Right lobe of liver (tissue), 6 donors: ENCODE results near the gene MCTP1. TPM values are rescaled to one million over a fixed set of nuclear protein-coding genes. Genes with fewer than 3 reads are reported as not detected.
"Not testable (repeated sequence)": the region's sequence is repeated elsewhere in the genome, so short reads cannot be mapped to it uniquely, and the experiment has no call there.

Experiments
- ATAC-seq, 4 donors: fragments of 200-7000 bp; cut with Tn5 transposase; one replicate each; pipeline ENCODE4 v1.9.1; 2020; ENCODE audit warnings: mild to moderate bottlenecking in 4 of 4, moderate library complexity in 4 of 4
- DNase-seq, 3 donors: peaks; one replicate each; pipeline ENCODE4 v3.0.0-alpha.2; 2020
- H3K27ac ChIP-seq, 3 donors: fragments of 200-600 bp; one replicate each; pipeline ENCODE4 v1.8.0; 2022
- H3K27me3 ChIP-seq, 2 donors: fragments of 200-600 bp; one replicate each; pipeline ENCODE4 v1.8.0; 2022
- H3K36me3 ChIP-seq, 4 donors: fragments of 200-600 bp; sonication (generic) in 1 of 4; one replicate each; pipeline versions ENCODE4 v1.5.1 to v1.8.0; 2017 to 2022; ENCODE audit warnings: control low read depth in 1 of 4
- H3K4me1 ChIP-seq, 4 donors: fragments of 200-600 bp; sonication (generic) in 1 of 4; one replicate each; pipeline versions ENCODE4 v1.5.1 to v1.8.0; 2017 to 2022; ENCODE audit warnings: control low read depth in 1 of 4
- H3K4me3 ChIP-seq, 3 donors: fragments of 200-600 bp; one replicate each; pipeline ENCODE4 v1.8.0; 2022
- H3K9me3 ChIP-seq, 4 donors: fragments of 200-600 bp; sonication (generic) in 1 of 4; one replicate each; pipeline versions ENCODE4 v1.5.1 to v1.8.0; 2017 to 2022; ENCODE audit warnings: control low read depth in 1 of 4
- CTCF ChIP-seq, 4 donors: fragments of 200-600 bp in 3 of 4; fragments of 450-650 bp in 1 of 4; IDR thresholded peaks; one replicate each; pipeline versions ENCODE4 v1.5.1 to v1.8.0; 2016 to 2022; ENCODE audit warnings: antibody characterized with exemption in 4 of 4, mild to moderate bottlenecking in 2 of 4
- POLR2A ChIP-seq: fragments of 450-650 bp; IDR thresholded peaks from one replicate; pipeline ENCODE4 v1.6.1; 2017; ENCODE audit warnings: antibody characterized with exemption, mild to moderate bottlenecking
- WGBS: methylation state at CpG from one replicate; pipeline ENCODE4 v1.1.6; 2018; ENCODE audit warnings: low coverage, low lambda C conversion rate; ENCODE audit not compliant: insufficient coverage; ENCODE audit errors: missing lambda C conversion rate; 5-methylcytosine and 5-hydroxymethylcytosine counted together
- intact Hi-C, 2 donors: fragments of 100-400 bp; cut with DNase I; formaldehyde crosslinking; loops; one replicate each; pipeline versions ENCODE4 v1.11.2 to v1.14.1; 2022
- total RNA-seq, 6 experiments: library from RNA; depleted of rRNA in 2 of 6; stranded (reverse); fragments of >200 nt in 2 of 6; fragmentation: NEBNext Ultra II Directional in 3 of 6; extraction: Animal tissue kit (Norgen Biotek cat#: 25700) in 3 of 6; gene quantifications; one replicate each; pipeline versions ENCODE4 v1.1.0 to v1.2.4, GENCODE V29; 2016 to 2023
- donor health status: DM: no; HTN: yes; CAD: no.
- donor health status: DM: no; HTN: no; CAD: no.
- donor health status: DM: no; HTN: no; CAD: no.
- donor health status: DM: no; HTN: yes; CAD: no.
- donor health status: DM: no; HTN: yes; CAD: no.

The MCTP1 gene
- total RNA-seq, 6 experiments from 2014 or later: 1.2 to 5.9 (median 3.5) TPM

- no peak for ATAC-seq
- WGBS: 52% methylated on average over 2 of the region's 2 CpGs
Observed at GRCh38 chr5:95217881-95218280, 67.0 kb downstream of the MCTP1 start.

DNA sequence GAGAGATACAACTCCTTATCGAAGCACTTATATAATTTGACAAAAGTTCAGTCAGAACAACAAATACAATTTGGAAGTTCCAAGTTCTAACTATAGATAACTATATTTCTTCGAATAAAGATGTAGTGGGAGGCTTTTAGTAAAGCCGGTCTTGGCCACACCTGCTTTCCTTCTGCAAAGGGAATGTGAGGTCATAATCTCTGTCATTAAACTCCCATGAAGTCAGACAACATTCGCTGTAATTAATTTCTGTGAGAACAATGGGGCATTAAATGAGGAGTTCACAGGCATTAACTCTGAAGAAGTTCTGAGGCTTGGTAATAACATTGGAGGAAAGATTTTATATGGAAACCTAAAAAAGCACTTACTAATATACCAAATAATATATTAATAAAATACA lies 67.5 kb downstream of the MCTP1 start:
- H3K4me3 ChIP-seq: no peak overlapping the region
- DNase-seq: no peak
- H3K4me1 ChIP-seq: no peaks in the 10 kb centered on the region
- H3K27me3 ChIP-seq: no peaks in the 10 kb centered on the region
- 51% methylated on average over 4 of the region's 4 CpGs for WGBS
- no peak for TF ChIP-seq POLR2A
- no peak for TF ChIP-seq CTCF (IDR thresholded peaks at IDR 0.05)
- H3K27ac ChIP-seq: no peak overlapping the region
- H3K36me3 ChIP-seq: no peaks in the 10 kb centered on the region
- intact Hi-C loops: no loop called here
- ATAC-seq: no peak
- no peaks in the 10 kb centered on the region for H3K9me3 ChIP-seq

More at GRCh38 chr5:95217881-95218280, 67.0 kb downstream of the MCTP1 start:
- H3K4me3 ChIP-seq: no peak overlapping the region
- H3K4me1 ChIP-seq: no peaks in the 10 kb centered on the region
- H3K27me3 ChIP-seq: no peaks in the 10 kb centered on the region
- no peak overlapping the region for H3K27ac ChIP-seq
- H3K36me3 ChIP-seq: no peaks in the 10 kb centered on the region
- TF ChIP-seq POLR2A: no peak
- no peak for TF ChIP-seq CTCF (IDR thresholded peaks at IDR 0.05)
- intact Hi-C loops: no loop called here
- no peak for DNase-seq
- no peaks in the 10 kb centered on the region for H3K9me3 ChIP-seq

- 33% methylated on average over 4 of the region's 4 CpGs for WGBS
- Histone ChIP-seq H3K27me3 (no peaks in the 10 kb centered on the region), H3K9me3 (no peaks in the 10 kb centered on the region), H3K27ac (no peak overlapping the region), H3K4me3 (no peak overlapping the region), H3K36me3 (no peaks in the 10 kb centered on the region), H3K4me1 (no peaks in the 10 kb centered on the region)
- no peak for ATAC-seq
- DNase-seq: no peak
- TF ChIP-seq POLR2A (no peak), CTCF (IDR thresholded peaks at IDR 0.05) (no peak)
- intact Hi-C loops: no loop called here
Observed at GRCh38 chr5:95216136-95216955, 68.5 kb downstream of the MCTP1 start.

DNA sequence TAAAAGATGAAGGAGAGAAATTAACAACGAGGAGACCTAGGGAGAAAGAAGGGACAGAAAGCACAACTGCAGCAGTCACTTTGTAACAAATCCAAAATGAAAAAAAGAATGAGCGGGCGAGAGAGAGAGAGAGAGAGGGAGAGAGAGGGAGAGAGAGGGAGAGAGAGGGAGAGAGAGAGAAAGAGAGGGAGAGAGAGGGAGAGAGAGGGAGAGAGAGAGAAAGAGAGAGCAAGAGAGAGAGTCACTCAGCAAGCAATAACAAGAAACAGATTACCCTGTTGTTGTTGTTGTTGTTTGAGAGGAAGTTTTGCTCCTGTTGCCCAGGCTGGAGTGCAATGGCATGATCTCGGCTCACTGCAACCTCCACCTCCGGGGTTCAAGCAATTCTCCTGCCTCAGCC lies 77.1 kb downstream of the MCTP1 start:
- H3K4me3 ChIP-seq, H3K27ac ChIP-seq, ATAC-seq, H3K4me1 ChIP-seq, H3K27me3 ChIP-seq, H3K36me3 ChIP-seq, H3K9me3 ChIP-seq, intact Hi-C loops, DNase-seq: not testable (repeated sequence)
- 21% methylated on average over 4 of the region's 5 CpGs for WGBS

DNA sequence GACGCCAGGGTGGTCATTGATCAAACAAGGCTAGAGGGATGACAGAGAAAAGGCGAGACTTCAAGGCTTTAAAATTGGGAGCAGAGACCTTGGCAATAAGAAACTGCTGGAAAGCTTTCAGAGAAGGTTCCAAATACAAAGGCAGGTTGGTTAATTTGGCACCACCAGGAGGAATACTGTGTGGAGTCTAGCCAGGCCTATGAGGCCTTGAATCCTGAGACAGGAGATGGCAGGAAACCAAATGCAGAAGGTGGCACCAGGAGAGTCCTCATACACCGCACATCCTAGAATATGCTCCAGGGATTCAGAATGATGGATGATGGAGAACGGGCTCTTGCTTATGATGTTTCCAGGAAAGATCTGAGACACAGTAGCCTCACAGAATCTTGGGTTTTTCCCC lies 90.0 kb downstream of the MCTP1 start:
- no peak for DNase-seq
- no peak for ATAC-seq
- H3K27me3 ChIP-seq: no peaks in the 10 kb centered on the region
- WGBS: 70% methylated on average over 4 of the region's 4 CpGs
- H3K4me3 ChIP-seq: no peak overlapping the region
- no peak overlapping the region for H3K27ac ChIP-seq
- H3K9me3 ChIP-seq: no peaks in the 10 kb centered on the region
- TF ChIP-seq CTCF (IDR thresholded peaks at IDR 0.05) (no peak), POLR2A (no peak)
- no peaks in the 10 kb centered on the region for H3K4me1 ChIP-seq
- intact Hi-C loops: no loop called here
- no peaks in the 10 kb centered on the region for H3K36me3 ChIP-seq
